Liver (tissue), 9 donors: ENCODE measurements around the gene CCDC63. TPM values are rescaled to one million over a fixed set of nuclear protein-coding genes. Genes with fewer than 3 reads are reported as not detected.

Experiments
- DNase-seq: peaks from one replicate; pipeline ENCODE4 v3.0.0-alpha.2; 2017; ENCODE audit warnings: low spot score
- H3K27ac ChIP-seq, 2 donors: one replicate each; pipeline ENCODE4 v1.7.0; 2013; ENCODE audit warnings: inconsistent platforms in 2 of 2, low read length in 2 of 2, control low read depth in 1 of 2, low read depth in 1 of 2, mild to moderate bottlenecking in 1 of 2
- H3K27me3 ChIP-seq, 4 donors: one replicate each; pipeline versions ENCODE4 v1.6.1 to v1.7.0; 2013; ENCODE audit warnings: low read length in 3 of 4, inconsistent platforms in 1 of 4, mild to moderate bottlenecking in 1 of 4, moderate library complexity in 1 of 4; ENCODE audit not compliant: control insufficient read depth in 4 of 4, insufficient read depth in 4 of 4
- H3K36me3 ChIP-seq, 4 donors: one replicate each; pipeline versions ENCODE4 v1.6.1 to v1.7.0; 2013; ENCODE audit warnings: low read length in 3 of 4, mild to moderate bottlenecking in 3 of 4, low read depth in 1 of 4, moderate library complexity in 1 of 4; ENCODE audit not compliant: control insufficient read depth in 4 of 4, insufficient read depth in 3 of 4
- H3K4me1 ChIP-seq, 4 donors: one replicate each; pipeline versions ENCODE4 v1.6.1 to v1.7.0; 2013; ENCODE audit warnings: low read length in 3 of 4, mild to moderate bottlenecking in 3 of 4, moderate library complexity in 1 of 4; ENCODE audit not compliant: control insufficient read depth in 4 of 4, insufficient read depth in 4 of 4
- H3K4me3 ChIP-seq, 3 donors: one replicate each; pipeline versions ENCODE4 v1.6.1 to v1.7.0; 2013; ENCODE audit warnings: low read length in 3 of 3, control low read depth in 1 of 3, low read depth in 1 of 3, mild to moderate bottlenecking in 1 of 3
- H3K9ac ChIP-seq, 2 donors: one replicate each; pipeline ENCODE4 v1.7.0; 2013; ENCODE audit warnings: low read length in 2 of 2, mild to moderate bottlenecking in 2 of 2, moderate library complexity in 2 of 2, control low read depth in 1 of 2, low read depth in 1 of 2
- H3K9me3 ChIP-seq, 4 donors: one replicate each; pipeline versions ENCODE4 v1.6.1 to v1.7.0; 2013; ENCODE audit warnings: low read length in 3 of 4; ENCODE audit not compliant: control insufficient read depth in 4 of 4
- EGR1 ChIP-seq, 2 donors: IDR thresholded peaks; 2 replicates each; pipeline ENCODE4 v1.6.1; 2016 to 2018; ENCODE audit warnings: antibody characterized with exemption in 2 of 2, low read depth in 2 of 2
- FOXA1 ChIP-seq: IDR thresholded peaks from 2 replicates; pipeline ENCODE4 v1.6.1; 2016; ENCODE audit warnings: antibody characterized with exemption
- FOXA2 ChIP-seq: IDR thresholded peaks from 2 replicates; pipeline ENCODE4 v1.6.1; 2016; ENCODE audit warnings: antibody characterized with exemption
- GABPA ChIP-seq, 2 donors: IDR thresholded peaks in 1 of 2; conservative IDR thresholded peaks in 1 of 2; 2 replicates each; pipeline ENCODE4 v1.6.1; 2016; ENCODE audit warnings: antibody characterized with exemption in 2 of 2, mild to moderate bottlenecking in 1 of 2, moderate library complexity in 1 of 2
- HNF4A ChIP-seq, 2 donors: conservative IDR thresholded peaks; 2 replicates each; pipeline ENCODE4 v1.6.1; 2016; ENCODE audit warnings: antibody characterized with exemption in 2 of 2, mild to moderate bottlenecking in 2 of 2
- HNF4G ChIP-seq: IDR thresholded peaks from 2 replicates; pipeline ENCODE4 v1.6.1; 2016; ENCODE audit warnings: antibody characterized with exemption
- JUND ChIP-seq, 2 donors: IDR thresholded peaks; 2 replicates each; pipeline ENCODE4 v1.6.1; 2016; ENCODE audit warnings: antibody characterized with exemption in 2 of 2
- NR2F2 ChIP-seq: IDR thresholded peaks from 2 replicates; pipeline ENCODE4 v1.6.1; 2016; ENCODE audit warnings: antibody characterized with exemption
- RAD21 ChIP-seq, 2 donors: IDR thresholded peaks; 2 replicates each; pipeline ENCODE4 v1.6.1; 2016; ENCODE audit warnings: antibody characterized with exemption in 2 of 2, mild to moderate bottlenecking in 2 of 2
- RXRA ChIP-seq, 2 donors: IDR thresholded peaks; 2 replicates each; pipeline ENCODE4 v1.6.1; 2017 to 2018; ENCODE audit warnings: antibody characterized with exemption in 2 of 2, mild to moderate bottlenecking in 1 of 2
- SP1 ChIP-seq: IDR thresholded peaks from 2 replicates; pipeline ENCODE4 v1.6.1; 2018; ENCODE audit warnings: antibody characterized with exemption, mild to moderate bottlenecking
- YY1 ChIP-seq: IDR thresholded peaks from 2 replicates; pipeline ENCODE4 v1.6.1; 2016; ENCODE audit warnings: antibody characterized with exemption, mild to moderate bottlenecking
- WGBS: extraction: QIAGEN DNeasy Blood & Tissue Kit; methylation state at CpG from one replicate; pipeline ENCODE4 v1.1.7; 2013; 5-methylcytosine and 5-hydroxymethylcytosine counted together
- polyA plus RNA-seq, 2 donors: library from polyadenylated mRNA; stranded (reverse) in 1 of 2; unstranded in 1 of 2; fragments of 200-250 nt in 1 of 2; fragments of >200 nt in 1 of 2; fragmentation: Nextera tagmentation in 1 of 2; extraction: Ambion mirVana in 1 of 2; gene quantifications; one replicate each; pipeline versions ENCODE4 v1.2.1 to v1.2.3, GENCODE V29; 2013 to 2015
- total RNA-seq, 2 donors: library from RNA; depleted of rRNA; stranded (reverse); fragments of >200 nt; gene quantifications; one replicate each; pipeline ENCODE4 v1.2.3, GENCODE V29; 2014
- TF ChIP-seq, protein P1 (sequence below): fragments of 150-350 bp; IDR thresholded peaks from 2 replicates; pipeline ENCODE4 v1.5.1; 2017; ENCODE audit warnings: improper control_type of control experiment, low read depth, low read length; ENCODE audit not compliant: missing input control
- TF ChIP-seq, protein P2 (sequence below): IDR thresholded peaks from 2 replicates; pipeline ENCODE4 v1.6.1; 2016; ENCODE audit warnings: antibody characterized with exemption
- TF ChIP-seq, protein P3 (sequence below): IDR thresholded peaks from 2 replicates; pipeline ENCODE4 v1.6.1; 2016; ENCODE audit warnings: antibody characterized with exemption
- donor health status: healthy.
- donor health status: healthy.
- donor health status: healthy.
- donor health status: healthy.
- donor health status: healthy.

CCDC63 gene
- total and polyA plus RNA-seq, 4 donors: not detected

DNA sequence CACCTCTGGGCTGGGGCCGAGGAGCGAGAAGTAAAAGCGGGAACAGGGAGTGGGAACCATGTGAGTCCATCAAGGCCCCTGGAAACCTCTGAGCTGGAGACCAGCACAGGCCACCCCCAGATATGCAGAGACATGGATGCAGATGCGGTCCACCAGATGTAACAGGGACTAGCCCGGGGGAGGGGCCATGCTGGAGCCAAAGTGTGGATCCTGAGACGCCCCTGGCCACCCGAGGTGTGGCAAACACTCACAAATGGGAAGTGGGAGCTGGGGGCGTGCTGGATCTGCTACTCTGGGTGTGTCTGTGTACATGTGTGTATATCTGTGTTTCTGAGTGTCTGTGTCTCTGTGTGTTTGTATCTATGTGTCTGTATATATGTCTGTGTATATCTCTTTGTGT lies 60.8 kb downstream of the CCDC63 start:
- peaks cover 0 to 3% (median 0%) of the 10 kb centered on the region in 4 donors for H3K9me3 ChIP-seq
- H3K9ac ChIP-seq: no peak overlapping the region
- no peak overlapping the region for H3K27ac ChIP-seq
- no peaks in the 10 kb centered on the region for H3K36me3 ChIP-seq
- no peak overlapping the region for H3K4me3 ChIP-seq
- WGBS: 73% methylated on average over 8 of the region's 8 CpGs
- H3K4me1 ChIP-seq: no peaks in the 10 kb centered on the region
- TF ChIP-seq, protein P1, sequence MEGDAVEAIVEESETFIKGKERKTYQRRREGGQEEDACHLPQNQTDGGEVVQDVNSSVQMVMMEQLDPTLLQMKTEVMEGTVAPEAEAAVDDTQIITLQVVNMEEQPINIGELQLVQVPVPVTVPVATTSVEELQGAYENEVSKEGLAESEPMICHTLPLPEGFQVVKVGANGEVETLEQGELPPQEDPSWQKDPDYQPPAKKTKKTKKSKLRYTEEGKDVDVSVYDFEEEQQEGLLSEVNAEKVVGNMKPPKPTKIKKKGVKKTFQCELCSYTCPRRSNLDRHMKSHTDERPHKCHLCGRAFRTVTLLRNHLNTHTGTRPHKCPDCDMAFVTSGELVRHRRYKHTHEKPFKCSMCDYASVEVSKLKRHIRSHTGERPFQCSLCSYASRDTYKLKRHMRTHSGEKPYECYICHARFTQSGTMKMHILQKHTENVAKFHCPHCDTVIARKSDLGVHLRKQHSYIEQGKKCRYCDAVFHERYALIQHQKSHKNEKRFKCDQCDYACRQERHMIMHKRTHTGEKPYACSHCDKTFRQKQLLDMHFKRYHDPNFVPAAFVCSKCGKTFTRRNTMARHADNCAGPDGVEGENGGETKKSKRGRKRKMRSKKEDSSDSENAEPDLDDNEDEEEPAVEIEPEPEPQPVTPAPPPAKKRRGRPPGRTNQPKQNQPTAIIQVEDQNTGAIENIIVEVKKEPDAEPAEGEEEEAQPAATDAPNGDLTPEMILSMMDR: no peak
- TF ChIP-seq, protein P2, sequence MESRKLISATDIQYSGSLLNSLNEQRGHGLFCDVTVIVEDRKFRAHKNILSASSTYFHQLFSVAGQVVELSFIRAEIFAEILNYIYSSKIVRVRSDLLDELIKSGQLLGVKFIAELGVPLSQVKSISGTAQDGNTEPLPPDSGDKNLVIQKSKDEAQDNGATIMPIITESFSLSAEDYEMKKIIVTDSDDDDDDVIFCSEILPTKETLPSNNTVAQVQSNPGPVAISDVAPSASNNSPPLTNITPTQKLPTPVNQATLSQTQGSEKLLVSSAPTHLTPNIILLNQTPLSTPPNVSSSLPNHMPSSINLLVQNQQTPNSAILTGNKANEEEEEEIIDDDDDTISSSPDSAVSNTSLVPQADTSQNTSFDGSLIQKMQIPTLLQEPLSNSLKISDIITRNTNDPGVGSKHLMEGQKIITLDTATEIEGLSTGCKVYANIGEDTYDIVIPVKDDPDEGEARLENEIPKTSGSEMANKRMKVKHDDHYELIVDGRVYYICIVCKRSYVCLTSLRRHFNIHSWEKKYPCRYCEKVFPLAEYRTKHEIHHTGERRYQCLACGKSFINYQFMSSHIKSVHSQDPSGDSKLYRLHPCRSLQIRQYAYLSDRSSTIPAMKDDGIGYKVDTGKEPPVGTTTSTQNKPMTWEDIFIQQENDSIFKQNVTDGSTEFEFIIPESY: no peak
- TF ChIP-seq FOXA1 (no peak), GABPA (IDR thresholded peaks at IDR 0.05 in 1 of 2, conservative IDR thresholded peaks at IDR 0.05 in 1 of 2) (no peak), SP1 (no peak), EGR1 (IDR thresholded peaks at IDR 0.05; ENCODE audit: low read depth in 2 of 2) (no peak), RXRA (IDR thresholded peaks at IDR 0.05) (no peak), HNF4A (conservative IDR thresholded peaks at IDR 0.05) (no peak), RAD21 (IDR thresholded peaks at IDR 0.05) (no peak), JUND (IDR thresholded peaks at IDR 0.05) (no peak), FOXA2 (no peak), HNF4G (no peak), YY1 (no peak), NR2F2 (no peak)
- TF ChIP-seq, protein P3, sequence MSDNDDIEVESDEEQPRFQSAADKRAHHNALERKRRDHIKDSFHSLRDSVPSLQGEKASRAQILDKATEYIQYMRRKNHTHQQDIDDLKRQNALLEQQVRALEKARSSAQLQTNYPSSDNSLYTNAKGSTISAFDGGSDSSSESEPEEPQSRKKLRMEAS: no peak
- H3K27me3 ChIP-seq: no peaks in the 10 kb centered on the region
- DNase-seq: no peak

DNA sequence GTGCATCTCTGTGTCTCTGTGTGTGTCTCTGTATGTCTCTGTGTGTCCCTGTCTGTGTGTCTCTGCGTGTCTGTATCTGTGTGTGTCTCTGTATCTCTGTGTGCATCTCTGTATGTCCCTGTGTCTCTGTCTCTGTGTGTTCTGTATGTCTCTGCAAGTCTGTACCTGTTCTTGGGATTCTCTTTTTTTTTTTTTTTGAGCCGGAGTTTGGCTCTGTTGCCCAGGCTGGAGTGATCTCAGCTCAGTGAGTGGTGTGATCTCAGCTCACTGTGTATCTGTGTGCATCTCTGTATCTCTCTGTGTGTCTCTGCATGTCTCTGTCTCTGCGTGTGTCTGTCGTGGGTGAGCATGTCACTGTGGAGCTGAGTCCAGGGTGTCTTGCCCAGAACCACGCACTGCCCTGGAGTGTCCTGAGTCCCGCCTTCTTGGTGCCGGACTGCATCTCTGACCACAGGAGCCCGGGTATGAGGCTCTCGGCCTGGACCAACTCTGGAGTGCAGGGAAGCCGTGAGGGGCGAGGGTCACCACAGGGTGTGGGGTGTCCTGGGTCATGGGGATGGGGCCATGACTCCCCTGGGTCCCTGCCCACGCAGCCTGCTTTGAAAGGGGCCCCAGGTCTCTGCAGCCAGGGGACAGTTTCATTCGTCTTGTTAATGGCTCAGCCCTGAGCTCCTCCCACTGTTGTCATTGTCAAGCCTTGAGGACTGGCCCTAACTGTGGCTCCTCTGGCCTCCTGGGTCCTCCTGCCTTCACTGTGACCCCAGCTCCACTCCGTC lies 61.8 kb downstream of the CCDC63 start:
- Histone ChIP-seq H3K4me3 (no peak overlapping the region), H3K9ac (no peak overlapping the region), H3K4me1 (no peaks in the 10 kb centered on the region), H3K36me3 (no peaks in the 10 kb centered on the region), H3K9me3 (peaks cover 0 to 3% (median 0%) of the 10 kb centered on the region in 4 donors), H3K27ac (no peak overlapping the region), H3K27me3 (no peaks in the 10 kb centered on the region)
- 71% methylated on average over 14 of the region's 14 CpGs for WGBS
- TF ChIP-seq, protein P3: no peak
- DNase-seq: no peak
